Measurements from ENCODE around the gene IFT20.

- TF ChIP-seq CTCF (IDR thresholded peaks at IDR 0.05) (no peak), EP300 (IDR thresholded peaks at IDR 0.05) (no peak)
These were observed 54.4 kb downstream of the IFT20 start for GRCh38 chr17:28280826-28281225.
